Measurements from ENCODE around the gene FN1.

Gene FN1

DNA sequence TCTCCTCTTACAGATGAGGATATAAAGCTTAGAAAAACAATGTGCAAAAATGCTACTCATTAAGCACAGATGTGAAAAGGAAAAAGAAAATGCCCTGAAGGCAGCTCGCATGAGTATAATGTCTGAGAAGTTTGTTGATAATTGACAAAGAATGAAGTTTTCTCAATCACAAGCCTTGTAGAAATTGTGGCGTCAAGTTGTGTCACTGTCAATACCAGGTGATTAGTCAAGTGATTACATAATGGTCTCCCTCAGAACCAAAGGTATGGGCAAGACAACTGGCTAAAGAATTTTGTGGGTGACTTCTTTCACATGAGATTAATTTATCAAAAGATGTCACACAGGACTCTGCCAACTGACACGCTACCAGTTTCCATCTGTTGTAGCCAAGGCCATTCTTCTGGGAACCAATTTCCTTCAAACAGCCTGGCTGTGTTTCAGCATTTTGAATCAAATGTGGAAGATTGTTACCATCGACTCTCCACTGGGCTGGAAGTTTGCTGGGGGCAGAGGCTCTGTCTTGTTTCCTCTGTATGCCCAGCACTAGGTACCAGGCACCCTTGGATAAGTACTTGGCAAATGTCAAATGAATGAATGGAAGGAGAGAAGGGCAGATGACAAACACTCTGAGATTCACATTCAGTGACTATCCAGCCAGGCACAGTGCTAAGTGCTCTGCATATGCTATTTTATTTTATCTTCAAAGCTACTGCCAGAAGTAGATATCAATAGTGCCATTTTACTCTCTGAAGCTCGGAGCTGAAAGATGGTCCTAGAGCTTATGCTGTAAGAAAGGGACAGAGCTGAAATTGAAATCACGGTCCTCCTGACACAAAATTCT, 5.9 kb upstream of the FN1 start:
- DNase-seq = no peak

- DNase-seq = no peak
Observed at GRCh38 chr2:215439980-215440512, 4.2 kb upstream of the FN1 start.

GRCh38 chr2:215439404-215439803, 3.5 kb upstream of the FN1 start:
- no peak for DNase-seq

GRCh38 chr2:215437614-215438013, 1.7 kb upstream of the FN1 start:
- DNase-seq = no peak

GRCh38 chr2:215436705-215437565, 1.1 kb upstream of the FN1 start:
- DNase-seq = no peak

DNA sequence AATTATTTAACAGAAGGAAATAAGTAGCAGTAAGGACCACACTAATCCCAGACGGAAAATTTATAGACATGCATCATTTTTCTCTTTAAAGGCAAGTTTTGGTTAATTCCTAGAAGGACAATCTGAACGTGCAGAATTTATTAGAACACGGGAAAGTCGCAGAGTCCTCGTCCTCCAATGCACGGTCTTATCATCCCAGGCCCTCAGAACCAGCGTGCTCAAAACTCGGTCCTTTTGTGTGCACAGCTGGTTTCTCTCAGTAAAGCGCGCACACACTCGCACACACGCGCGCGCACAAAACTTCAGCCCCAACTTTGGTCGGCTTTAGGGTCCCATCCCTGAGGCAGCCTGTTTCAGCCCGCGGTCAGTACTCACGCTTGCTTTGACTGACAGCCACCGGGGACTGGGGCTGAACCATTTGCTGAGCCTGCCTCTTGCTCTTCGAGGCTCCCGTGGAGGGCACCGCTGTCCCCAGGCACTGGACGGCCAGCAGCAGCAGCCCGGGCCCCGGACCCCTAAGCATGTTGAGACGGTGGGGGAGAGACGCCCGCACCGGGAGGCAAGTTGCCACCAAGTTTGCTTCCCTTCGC, 493 bp downstream of the FN1 start:
- DNase-seq = no peak

- no peak for DNase-seq
Observed at GRCh38 chr2:215434447-215435279, 1.2 kb downstream of the FN1 start.

GRCh38 chr2:215432759-215433594, 2.9 kb downstream of the FN1 start:
- DNase-seq = no peak

DNA sequence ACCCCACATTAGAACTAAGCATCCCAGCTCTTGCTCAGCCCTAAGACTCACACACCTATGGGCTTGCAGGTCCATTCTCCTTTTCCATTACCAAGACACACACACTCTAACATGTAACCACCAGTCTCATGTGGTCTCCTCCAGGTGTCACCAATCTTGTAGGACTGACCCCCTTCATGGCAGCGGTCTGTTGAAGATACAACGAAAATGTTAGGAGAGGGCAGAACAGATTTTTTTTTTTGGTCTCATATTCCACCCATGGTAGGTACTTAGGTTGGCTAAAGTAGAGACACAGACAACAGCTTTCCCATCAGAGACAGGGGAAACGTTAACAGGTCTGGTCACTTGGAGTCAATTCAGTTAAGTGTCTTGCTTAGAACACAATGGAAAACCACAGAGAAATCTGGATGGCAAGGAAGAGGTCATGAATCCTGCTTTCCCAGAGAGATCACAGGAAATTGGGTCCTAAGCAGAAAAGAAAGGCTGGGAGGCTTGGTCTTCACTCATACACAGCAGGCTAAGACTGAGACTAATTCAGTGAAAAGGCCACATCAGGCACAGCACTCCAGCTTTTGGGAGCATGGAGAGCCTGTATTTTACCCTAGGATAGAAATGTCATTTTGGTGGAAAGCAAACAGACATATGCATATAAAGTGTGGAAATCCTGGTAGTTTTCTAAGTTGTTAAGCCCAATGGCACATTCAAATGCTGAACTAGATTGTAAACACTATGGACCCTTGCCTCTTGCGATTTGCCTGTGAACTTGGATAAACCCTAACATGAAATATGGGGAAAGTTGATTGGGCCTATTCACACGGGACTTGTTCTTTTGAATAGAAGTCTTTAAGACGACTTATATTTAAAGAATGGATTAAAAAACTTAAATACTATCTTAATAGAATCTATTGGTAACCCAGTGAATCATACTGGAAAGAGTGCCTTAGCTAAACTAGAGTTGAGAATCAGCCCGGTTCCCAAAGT, 3.8 kb downstream of the FN1 start:
- no peak for DNase-seq

- DNase-seq = no peak
Observed at GRCh38 chr2:215431290-215431689, 4.6 kb downstream of the FN1 start.

- DNase-seq = no peak
Observed at GRCh38 chr2:215430528-215431187, 5.2 kb downstream of the FN1 start.

- no peak for DNase-seq
Observed at GRCh38 chr2:215429424-215429823, 6.4 kb downstream of the FN1 start.

DNA sequence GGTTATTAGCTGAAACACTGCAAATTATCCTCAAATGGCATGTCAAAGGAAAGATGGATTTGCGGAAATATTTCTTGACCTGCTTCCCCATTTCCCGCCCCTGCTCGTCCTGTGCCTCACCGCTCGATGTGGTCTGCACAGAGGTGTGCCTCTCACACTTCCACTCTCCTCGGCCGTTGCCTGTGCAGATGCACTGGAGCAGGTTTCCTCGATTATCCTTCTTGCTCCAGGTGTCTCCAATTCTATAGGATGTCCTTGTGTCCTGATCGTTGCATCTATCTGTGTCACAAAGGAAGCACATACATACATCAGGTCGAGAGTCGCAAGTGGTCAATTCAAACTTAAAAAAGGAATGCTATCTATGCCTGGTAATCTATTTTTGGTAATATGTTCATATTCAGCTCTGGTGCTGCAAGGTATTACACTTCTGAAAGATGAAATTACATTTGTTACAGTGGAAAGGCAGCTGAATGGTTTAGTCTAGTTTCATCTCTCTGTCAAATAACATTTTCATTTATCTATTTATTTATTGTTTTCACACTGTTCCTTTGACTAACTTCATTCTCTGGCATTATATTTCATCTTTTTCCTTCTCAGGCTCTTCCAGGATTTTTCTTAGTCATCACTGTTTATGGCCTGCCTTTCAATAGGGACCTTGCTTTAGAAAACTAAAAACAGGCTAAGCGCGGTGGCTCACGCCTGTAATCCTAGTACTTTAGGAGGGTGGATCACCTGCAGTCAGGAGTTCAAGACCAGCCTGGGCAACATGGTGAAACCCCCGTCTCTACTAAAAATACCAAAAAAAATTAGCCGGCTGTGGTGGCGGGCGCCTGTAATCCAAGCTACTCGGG, 7.6 kb downstream of the FN1 start:
- DNase-seq = no peak

- DNase-seq = no peak
Observed at GRCh38 chr2:215427585-215427984, 8.3 kb downstream of the FN1 start.

DNA sequence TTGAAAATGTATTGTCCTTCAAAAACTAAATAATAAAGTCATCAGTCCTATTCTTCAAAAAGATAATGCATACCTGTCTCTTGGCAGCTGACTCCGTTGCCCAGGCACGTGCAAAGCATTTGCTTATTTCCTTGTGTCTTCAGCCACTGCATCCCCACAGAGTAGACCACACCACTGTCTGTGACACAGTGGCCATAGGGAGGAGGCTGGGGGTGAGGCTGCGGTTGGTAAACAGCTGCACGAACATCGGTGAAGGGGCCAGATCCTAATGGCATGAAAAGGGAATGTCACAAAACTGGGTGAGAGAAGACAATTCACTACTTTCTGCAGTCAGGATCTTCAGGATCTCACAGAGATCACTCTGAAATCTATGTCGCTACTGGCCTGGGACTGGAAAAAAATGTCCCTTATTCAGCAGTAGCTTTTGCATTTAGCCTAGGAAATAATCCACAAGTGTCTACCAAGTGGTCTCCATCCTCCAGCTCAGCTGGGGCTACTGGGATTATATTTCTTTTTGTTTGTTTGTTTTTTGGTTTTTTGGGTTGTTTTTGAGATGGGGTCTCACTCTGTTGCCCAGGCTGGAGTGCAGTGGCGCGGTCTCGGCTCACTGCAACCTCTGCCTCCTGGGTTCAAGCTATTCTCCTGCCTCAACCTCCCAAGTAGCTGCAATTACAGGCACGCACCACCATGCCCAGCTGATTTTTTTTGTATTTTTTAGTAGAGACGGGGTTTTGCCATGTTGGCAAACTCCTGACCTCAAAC, 10.7 kb downstream of the FN1 start:
- DNase-seq = no peak

- no peak for DNase-seq
Observed at GRCh38 chr2:215423928-215424540, 11.8 kb downstream of the FN1 start.

- no peak for DNase-seq
Observed at GRCh38 chr2:215423234-215423633, 12.6 kb downstream of the FN1 start.
